ENCODE data around the gene COL6A3.

DNA sequence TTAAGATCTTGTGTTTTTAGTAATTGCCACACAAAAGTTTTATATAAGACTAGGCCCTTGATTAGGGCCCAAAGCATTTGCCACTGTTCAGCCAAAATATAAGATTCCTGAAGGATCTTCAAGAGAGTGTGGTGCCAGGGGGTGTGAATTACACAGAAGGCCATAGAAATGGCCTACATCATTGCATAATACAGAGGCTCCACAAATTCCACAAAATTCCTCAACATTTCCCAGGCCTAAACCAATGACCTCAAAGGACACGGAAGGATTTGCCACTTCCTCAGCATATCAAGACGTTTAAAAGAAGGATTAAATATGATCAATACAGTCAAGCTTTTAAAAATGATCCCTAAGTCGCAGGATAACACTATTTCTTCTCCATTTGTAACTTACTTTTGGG, 24.1 kb downstream of the COL6A3 start:
- TF ChIP-seq, protein P1, sequence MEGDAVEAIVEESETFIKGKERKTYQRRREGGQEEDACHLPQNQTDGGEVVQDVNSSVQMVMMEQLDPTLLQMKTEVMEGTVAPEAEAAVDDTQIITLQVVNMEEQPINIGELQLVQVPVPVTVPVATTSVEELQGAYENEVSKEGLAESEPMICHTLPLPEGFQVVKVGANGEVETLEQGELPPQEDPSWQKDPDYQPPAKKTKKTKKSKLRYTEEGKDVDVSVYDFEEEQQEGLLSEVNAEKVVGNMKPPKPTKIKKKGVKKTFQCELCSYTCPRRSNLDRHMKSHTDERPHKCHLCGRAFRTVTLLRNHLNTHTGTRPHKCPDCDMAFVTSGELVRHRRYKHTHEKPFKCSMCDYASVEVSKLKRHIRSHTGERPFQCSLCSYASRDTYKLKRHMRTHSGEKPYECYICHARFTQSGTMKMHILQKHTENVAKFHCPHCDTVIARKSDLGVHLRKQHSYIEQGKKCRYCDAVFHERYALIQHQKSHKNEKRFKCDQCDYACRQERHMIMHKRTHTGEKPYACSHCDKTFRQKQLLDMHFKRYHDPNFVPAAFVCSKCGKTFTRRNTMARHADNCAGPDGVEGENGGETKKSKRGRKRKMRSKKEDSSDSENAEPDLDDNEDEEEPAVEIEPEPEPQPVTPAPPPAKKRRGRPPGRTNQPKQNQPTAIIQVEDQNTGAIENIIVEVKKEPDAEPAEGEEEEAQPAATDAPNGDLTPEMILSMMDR (IDR thresholded peaks at IDR 0.05) = no peak
- no peak for TF ChIP-seq POLR2A (IDR thresholded peaks at IDR 0.05)
